Lower leg skin (tissue), 3 donors: ENCODE data around the gene ITGB8.

Source experiments
- POLR2A ChIP-seq, 2 donors: fragments of 450-650 bp; IDR thresholded peaks; one replicate each; pipeline ENCODE4 v1.6.1; 2016 to 2017; ENCODE audit warnings: antibody characterized with exemption in 2 of 2, mild to moderate bottlenecking in 1 of 2, moderate library complexity in 1 of 2
- TF ChIP-seq, protein P1 (sequence below), 3 donors: fragments of 450-650 bp; IDR thresholded peaks; one replicate each; pipeline ENCODE4 v1.5.1; 2016; ENCODE audit warnings: antibody characterized with exemption in 3 of 3, mild to moderate bottlenecking in 3 of 3, moderate library complexity in 2 of 3

- no peak for TF ChIP-seq POLR2A (IDR thresholded peaks at IDR 0.05)
- TF ChIP-seq, protein P1, sequence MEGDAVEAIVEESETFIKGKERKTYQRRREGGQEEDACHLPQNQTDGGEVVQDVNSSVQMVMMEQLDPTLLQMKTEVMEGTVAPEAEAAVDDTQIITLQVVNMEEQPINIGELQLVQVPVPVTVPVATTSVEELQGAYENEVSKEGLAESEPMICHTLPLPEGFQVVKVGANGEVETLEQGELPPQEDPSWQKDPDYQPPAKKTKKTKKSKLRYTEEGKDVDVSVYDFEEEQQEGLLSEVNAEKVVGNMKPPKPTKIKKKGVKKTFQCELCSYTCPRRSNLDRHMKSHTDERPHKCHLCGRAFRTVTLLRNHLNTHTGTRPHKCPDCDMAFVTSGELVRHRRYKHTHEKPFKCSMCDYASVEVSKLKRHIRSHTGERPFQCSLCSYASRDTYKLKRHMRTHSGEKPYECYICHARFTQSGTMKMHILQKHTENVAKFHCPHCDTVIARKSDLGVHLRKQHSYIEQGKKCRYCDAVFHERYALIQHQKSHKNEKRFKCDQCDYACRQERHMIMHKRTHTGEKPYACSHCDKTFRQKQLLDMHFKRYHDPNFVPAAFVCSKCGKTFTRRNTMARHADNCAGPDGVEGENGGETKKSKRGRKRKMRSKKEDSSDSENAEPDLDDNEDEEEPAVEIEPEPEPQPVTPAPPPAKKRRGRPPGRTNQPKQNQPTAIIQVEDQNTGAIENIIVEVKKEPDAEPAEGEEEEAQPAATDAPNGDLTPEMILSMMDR (IDR thresholded peaks at IDR 0.05): no peak
These were observed 108.9 kb downstream of the ITGB8 start for GRCh38 chr7:20439416-20440185.
